HUES48 (cell line): ENCODE measurements around the gene MANSC1.

Source experiments
- H3K27ac ChIP-seq: one replicate; pipeline ENCODE4 v1.7.0; 2013; ENCODE audit warnings: low read depth, low read length, inconsistent platforms
- H3K27me3 ChIP-seq: 2 replicates; pipeline ENCODE4 v1.6.1; 2013; ENCODE audit warnings: mild to moderate bottlenecking, low read length; ENCODE audit not compliant: control insufficient read depth, insufficient read depth
- H3K36me3 ChIP-seq: 2 replicates; pipeline ENCODE4 v1.6.1; 2013; ENCODE audit warnings: low read length; ENCODE audit not compliant: control insufficient read depth, insufficient read depth
- H3K4me1 ChIP-seq: 2 replicates; pipeline ENCODE4 v1.6.1; 2013; ENCODE audit warnings: mild to moderate bottlenecking, low read length; ENCODE audit not compliant: control insufficient read depth, insufficient read depth
- H3K4me3 ChIP-seq: 2 replicates; pipeline ENCODE4 v1.5.1; 2013; ENCODE audit warnings: mild to moderate bottlenecking, low read depth, low read length
- H3K9ac ChIP-seq: 2 replicates; pipeline ENCODE4 v1.6.1; 2013; ENCODE audit warnings: mild to moderate bottlenecking, low read depth, low read length, moderate library complexity
- H3K9me3 ChIP-seq: 2 replicates; pipeline ENCODE4 v1.6.1; 2013; ENCODE audit warnings: low read length; ENCODE audit not compliant: control insufficient read depth, insufficient read depth

Gene MANSC1

DNA sequence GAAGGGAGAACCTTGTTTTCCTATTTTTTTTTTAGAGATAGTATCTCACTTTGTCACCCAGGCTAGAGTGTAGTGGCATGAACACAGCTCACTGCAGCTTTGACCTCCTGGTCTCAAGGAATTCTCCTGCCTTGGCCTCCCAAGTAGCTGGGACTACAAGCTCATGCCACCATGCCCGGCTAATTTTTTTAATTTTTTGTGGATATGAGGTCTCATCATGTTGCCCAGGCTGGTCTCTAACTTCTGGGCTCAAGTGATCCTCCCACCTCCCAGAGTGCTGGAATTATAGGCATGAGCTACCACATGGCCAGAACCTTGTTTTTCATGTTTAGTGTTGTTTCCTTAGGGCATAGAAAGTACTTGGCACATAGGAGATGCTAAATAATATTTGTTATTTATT lies 13.5 kb downstream of the MANSC1 start:
- H3K27ac ChIP-seq: no peak overlapping the region
- no peaks in the 10 kb centered on the region for H3K9me3 ChIP-seq
- no peaks in the 10 kb centered on the region for H3K36me3 ChIP-seq

DNA sequence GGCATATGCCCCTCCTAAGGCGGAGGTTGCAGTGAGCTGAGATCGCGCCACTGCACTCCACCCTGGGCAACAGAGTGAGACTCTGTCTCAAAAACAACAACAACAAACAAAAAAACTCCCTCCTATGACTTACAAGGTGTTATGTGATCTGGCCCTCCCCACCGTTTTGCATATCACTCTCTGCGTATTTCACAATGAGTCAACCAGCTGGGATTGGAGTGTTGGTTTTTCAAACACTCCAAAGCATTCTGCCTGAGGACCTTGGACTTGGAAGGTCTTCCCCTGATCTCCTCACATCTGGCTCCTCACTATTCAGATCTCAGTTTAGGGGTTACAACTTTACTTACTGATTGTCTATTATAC lies 14.0 kb downstream of the MANSC1 start:
- H3K4me1 ChIP-seq: peaks cover 13% of the 10 kb centered on the region
- no peaks in the 10 kb centered on the region for H3K9me3 ChIP-seq
- no peaks in the 10 kb centered on the region for H3K27me3 ChIP-seq
- H3K36me3 ChIP-seq: no peaks in the 10 kb centered on the region
- H3K4me3 ChIP-seq: no peak overlapping the region
- no peak overlapping the region for H3K9ac ChIP-seq
- H3K27ac ChIP-seq: no peak overlapping the region

More for the DNA sequence above, 13.5 kb downstream of the MANSC1 start:
- no peak overlapping the region for H3K4me3 ChIP-seq
- peaks cover 9% of the 10 kb centered on the region for H3K4me1 ChIP-seq
- no peaks in the 10 kb centered on the region for H3K27me3 ChIP-seq
- H3K9ac ChIP-seq: no peak overlapping the region

DNA sequence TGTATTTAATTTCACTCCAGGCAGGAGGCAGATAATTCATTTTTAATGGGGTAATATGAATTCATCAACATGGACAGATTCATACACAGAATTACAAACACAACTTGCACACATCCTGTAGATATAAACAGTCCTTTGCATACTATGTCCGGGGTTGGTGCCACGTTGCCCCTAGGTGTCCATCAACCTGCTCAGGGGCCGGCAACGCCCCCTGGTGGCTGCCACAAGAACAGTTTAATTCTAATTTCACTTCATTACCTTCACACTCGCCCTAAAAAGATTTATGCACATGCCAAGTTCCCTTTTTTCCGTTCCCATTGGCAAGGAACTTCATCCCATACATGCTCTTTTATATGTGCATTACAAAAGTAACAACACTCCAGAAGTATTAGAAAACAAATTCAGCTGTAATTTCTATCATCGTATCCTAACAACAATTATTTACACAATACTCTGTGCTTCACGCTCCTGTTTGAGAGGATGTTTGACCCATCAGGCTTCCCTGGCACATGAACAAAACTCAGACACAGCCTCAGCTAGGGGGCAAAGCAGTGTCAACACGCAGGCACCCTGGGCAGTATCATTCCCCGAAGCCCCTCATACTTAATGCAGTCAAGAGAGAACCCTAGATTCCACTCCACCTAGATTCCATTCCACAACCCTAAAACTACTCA lies 15.5 kb downstream of the MANSC1 start:
- Histone ChIP-seq H3K36me3 (no peaks in the 10 kb centered on the region), H3K27ac (no peak overlapping the region), H3K9me3 (no peaks in the 10 kb centered on the region), H3K4me3 (no peak overlapping the region), H3K27me3 (no peaks in the 10 kb centered on the region), H3K9ac (no peak overlapping the region), H3K4me1 (peaks cover 13% of the 10 kb centered on the region)

DNA sequence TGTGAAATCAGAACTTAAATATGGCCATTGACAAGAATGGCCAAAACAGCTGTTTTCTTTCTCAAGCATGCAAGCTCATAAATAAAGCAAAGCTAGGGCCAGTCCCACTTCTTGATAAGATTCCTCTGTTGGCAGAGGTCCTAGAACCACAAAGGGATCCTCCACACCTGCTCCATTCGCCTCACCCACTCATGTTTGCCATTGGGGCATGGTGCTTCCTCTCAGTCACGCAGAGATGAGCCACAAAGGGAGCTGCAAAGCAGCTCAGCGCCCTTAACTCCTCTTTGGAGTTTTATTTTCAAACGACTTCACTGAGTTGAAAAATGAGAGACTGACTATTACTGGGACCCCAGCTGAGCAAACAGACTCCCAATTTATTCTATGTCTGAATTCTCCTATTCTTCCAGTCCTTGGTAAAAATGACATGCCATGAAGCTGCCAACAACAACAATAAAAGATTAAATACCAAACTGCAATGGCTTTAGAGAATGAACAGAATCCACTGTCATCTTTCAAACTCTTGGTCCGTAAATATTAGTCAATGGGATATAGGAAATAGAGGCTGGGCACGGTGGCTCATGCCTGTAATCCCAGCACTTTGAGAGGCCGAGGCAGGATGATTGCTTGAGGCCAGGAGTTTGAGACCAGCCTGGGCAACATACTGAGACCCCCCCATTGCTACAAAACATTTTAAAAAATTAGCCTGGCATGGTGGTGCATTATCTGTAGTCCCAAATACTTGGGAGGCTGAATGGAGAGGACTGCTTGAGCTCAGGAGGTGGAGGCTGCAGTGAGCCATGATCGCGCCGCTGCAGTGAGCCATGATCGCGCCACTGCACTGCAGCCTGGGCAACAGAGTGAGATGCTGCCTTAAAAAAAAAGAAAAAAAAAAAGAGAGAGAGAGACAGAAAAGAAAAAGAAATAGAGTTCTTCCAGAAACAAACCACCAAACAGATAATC lies 16.4 kb downstream of the MANSC1 start:
- no peak overlapping the region for H3K9ac ChIP-seq

DNA sequence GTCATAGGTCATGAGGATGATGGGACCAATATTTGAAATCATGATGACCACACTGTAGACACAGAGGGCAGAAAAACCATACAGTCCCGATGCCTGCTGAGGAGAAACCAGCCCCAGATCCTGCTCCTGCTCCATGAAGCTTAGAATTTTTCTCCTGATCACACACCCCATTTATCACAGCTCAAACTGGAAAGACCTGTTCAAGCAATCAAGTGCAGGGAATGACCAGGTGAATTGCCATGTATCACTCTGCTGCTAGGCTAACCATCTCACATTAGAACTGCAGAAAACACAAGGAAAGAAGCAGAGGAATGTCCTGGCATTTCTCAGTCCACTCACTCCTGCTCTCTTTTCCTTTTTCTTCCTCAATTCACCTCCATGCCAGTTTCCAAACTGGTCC lies 18.1 kb downstream of the MANSC1 start:
- Histone ChIP-seq H3K4me1 (peaks cover 13% of the 10 kb centered on the region), H3K27me3 (no peaks in the 10 kb centered on the region), H3K4me3 (no peak overlapping the region), H3K9me3 (no peaks in the 10 kb centered on the region), H3K9ac (no peak overlapping the region), H3K27ac (no peak overlapping the region), H3K36me3 (no peaks in the 10 kb centered on the region)

More for the DNA sequence above, 16.4 kb downstream of the MANSC1 start:
- Histone ChIP-seq H3K9me3 (no peaks in the 10 kb centered on the region), H3K27ac (no peak overlapping the region), H3K4me1 (peaks cover 13% of the 10 kb centered on the region), H3K27me3 (no peaks in the 10 kb centered on the region), H3K4me3 (no peak overlapping the region), H3K36me3 (no peaks in the 10 kb centered on the region)

DNA sequence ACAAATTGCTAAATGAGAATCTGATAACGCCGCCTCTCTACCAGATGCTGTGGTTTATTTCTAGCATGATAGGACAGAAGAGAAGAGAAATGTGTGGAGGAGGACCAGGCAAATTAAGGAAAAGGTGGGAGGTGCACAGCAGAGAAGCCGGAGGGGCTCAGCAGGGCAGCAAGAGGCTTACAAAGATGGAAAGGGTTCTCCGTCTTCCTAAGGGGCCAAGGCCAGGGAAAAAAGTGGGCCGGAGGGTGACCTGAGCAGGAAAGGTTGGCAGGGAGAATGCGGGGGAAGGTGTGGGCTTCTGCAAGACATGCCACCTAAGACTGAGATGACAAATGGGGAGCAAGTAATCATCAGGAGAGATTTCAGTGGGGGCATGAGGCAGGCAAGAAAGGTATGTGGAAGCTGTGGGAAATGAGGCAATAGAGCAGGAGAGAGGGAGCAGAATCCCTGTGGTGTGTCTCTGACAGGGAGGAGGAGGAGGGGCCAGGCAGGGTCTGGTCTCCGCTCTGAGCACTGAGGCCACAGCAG lies 18.7 kb downstream of the MANSC1 start:
- H3K4me3 ChIP-seq: no peak overlapping the region
- H3K27ac ChIP-seq: no peak overlapping the region
- no peaks in the 10 kb centered on the region for H3K27me3 ChIP-seq

DNA sequence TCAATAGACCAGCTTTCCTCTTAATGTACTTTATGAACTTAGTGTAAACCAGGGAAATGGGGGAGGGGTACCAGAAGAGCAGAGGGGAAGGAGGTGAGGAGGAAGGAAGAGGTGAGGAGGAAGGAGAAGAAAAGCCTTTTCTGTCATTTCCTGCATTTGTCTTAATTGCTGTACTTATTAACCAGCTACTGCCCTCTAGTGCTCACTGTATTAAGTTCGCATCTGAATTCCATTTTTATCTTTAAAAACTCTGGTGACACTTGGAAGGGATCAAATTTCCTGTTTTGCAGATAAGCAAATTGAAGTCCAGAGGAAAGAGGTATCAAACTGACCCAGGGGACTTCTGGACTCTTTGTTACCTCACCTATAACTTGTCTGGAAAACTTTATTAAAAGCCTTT lies 22.2 kb downstream of the MANSC1 start:
- H3K27me3 ChIP-seq: no peaks in the 10 kb centered on the region
- H3K27ac ChIP-seq: no peak overlapping the region
- peaks cover 10% of the 10 kb centered on the region; the same call in 1 of the 2 replicates for H3K4me1 ChIP-seq
- no peaks in the 10 kb centered on the region for H3K36me3 ChIP-seq
- no peaks in the 10 kb centered on the region for H3K9me3 ChIP-seq
- H3K9ac ChIP-seq: no peak overlapping the region
- H3K4me3 ChIP-seq: no peak overlapping the region

More for the DNA sequence above, 18.7 kb downstream of the MANSC1 start:
- no peaks in the 10 kb centered on the region for H3K9me3 ChIP-seq
- no peak overlapping the region for H3K9ac ChIP-seq
- peaks cover 13% of the 10 kb centered on the region for H3K4me1 ChIP-seq
- no peaks in the 10 kb centered on the region for H3K36me3 ChIP-seq

DNA sequence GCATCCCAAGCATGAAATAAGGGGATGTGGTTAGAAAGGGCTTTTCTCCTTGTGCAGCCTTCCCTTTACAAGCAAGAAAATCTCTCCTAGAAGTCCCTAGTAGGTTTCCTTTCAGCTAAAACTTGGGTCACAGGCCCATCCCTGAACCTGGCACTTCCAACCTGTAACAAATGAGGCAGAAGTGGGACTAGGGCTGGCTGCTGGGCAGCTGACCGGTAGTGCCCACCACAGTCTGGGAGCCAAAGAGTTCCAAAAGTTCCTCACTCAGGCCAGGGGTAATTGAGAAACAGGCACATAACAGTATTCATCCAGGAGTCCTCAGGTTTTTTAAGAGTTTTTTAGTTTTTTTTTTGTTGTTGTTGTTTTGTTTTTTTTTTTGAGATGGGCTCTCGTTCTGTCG lies 23.8 kb downstream of the MANSC1 start:
- H3K4me1 ChIP-seq: peaks cover 2% of the 10 kb centered on the region; the same call in 1 of the 2 replicates
- no peaks in the 10 kb centered on the region for H3K27me3 ChIP-seq
- H3K9me3 ChIP-seq: no peaks in the 10 kb centered on the region
- H3K36me3 ChIP-seq: no peaks in the 10 kb centered on the region
- no peak overlapping the region for H3K27ac ChIP-seq
- H3K4me3 ChIP-seq: no peak overlapping the region
- no peak overlapping the region for H3K9ac ChIP-seq

DNA sequence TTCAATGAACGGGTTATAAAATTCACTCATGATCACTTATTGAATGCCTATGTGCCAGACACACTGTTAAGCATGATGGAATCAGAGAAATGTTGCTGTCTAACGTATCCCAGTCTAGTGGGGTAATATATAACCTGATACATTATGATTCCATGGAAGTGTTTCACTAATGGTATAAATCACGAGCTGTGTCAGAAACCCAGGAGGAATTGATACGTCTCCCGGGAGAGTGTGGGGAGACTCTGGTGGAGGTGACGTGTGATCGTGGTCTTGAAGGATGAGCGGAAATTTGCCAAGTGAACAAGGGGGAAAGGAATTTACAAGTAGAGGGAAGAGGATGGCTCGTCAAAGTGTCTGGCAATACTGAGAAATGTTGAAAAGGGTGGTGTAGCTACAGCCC lies 26.5 kb downstream of the MANSC1 start:
- Histone ChIP-seq H3K36me3 (no peaks in the 10 kb centered on the region), H3K9ac (no peak overlapping the region), H3K4me1 (peaks cover 11% of the 10 kb centered on the region), H3K9me3 (no peaks in the 10 kb centered on the region), H3K27me3 (no peaks in the 10 kb centered on the region), H3K4me3 (no peak overlapping the region), H3K27ac (no peak overlapping the region)

DNA sequence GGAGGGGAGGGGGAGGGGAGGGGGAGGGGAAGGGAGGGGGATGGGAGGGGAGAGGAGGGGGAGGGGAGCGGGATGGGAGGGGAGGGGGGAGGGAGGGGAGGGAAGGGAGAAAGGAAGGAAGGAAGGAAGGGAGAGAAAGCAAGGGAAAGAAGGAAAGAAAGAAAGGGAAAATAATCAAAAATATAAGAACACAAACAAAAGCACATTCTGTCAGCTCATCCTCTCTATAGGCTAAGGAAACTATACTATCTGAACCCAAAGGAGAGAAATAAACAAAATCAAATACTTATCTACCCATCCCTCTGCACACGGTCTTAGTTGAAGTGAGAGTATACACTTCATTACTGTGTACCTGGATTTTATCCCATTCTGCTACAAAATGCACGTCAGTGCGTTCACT lies 26.9 kb downstream of the MANSC1 start:
- H3K9ac ChIP-seq: no peak overlapping the region
- H3K9me3 ChIP-seq: no peaks in the 10 kb centered on the region
- H3K36me3 ChIP-seq: no peaks in the 10 kb centered on the region
- no peak overlapping the region for H3K27ac ChIP-seq
- no peak overlapping the region for H3K4me3 ChIP-seq
- no peaks in the 10 kb centered on the region for H3K27me3 ChIP-seq
- H3K4me1 ChIP-seq: peaks cover 11% of the 10 kb centered on the region
